CD4-positive, alpha-beta T cell treated with Interleukin-15 for 4 hours (primary cell): ENCODE data around the gene LRRC8E.
"Not testable (repeated sequence)": the region's sequence is repeated elsewhere in the genome, so short reads cannot be mapped to it uniquely, and the experiment has no call there.

Experiments used
- DNase-seq: peaks from one replicate; pipeline ENCODE4 v3.0.0-alpha.2; 2020; ENCODE audit warnings: low spot score

Gene LRRC8E

DNA sequence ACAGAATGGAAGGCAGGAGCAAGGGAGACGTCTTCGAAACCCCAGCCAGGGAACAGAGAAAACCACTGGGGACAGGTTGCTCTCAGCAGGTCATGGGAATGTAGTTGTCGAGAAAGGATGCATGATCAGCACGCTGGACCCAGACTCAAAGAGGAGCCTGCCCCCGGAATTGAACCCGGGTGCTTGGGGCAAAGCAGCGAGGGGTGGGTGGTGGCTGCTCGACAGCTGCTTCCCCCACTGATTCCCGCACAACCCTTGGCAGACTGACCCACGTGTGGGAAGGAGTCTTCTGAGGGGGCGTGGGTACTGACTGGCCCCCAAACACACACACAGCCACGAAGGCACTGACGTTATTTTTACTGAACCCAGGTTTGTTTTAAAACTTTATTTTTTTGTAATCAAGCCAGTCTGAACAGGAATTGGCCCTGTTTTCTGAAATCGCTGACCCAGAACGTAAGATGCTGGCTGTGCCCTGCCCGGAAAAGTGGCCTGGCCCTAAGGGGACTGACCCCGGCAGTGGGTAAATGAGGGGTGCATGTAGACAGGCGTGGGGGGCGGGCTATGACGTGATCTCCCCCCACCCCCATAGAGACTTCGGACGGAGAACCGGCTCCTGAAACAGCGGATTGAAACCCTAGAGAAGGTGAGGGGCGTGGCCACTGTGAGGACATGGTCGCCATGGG is 32.7 kb upstream of the LRRC8E start:
- DNase-seq, result no peak

- DNase-seq, result no peak
Observed at GRCh38 chr19:7856109-7856591, 32.2 kb upstream of the LRRC8E start.

GRCh38 chr19:7856679-7857663 is 31.3 kb upstream of the LRRC8E start:
- DNase-seq, result no peak

DNA sequence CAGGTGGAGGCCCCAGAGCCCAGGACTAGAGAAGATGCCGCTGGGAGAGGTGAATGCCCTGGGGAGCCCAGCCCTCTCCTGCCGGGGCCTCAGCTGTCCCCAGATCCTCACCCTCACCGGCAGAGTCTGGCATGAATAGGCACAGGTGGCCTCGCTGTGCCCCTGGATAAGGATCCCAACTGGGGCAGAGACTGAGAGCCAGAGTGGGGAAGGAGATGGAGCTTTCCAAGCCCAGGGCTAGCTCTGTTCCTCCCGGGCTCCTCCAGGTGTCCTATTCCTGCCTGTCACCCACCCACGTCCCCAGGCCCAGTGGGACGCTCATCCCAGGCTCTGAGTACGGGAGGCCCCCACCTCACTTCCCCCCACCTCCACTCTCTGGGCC is 30.6 kb upstream of the LRRC8E start:
- no peak for DNase-seq

GRCh38 chr19:7858109-7858770 is 30.1 kb upstream of the LRRC8E start:
- DNase-seq, result no peak

DNA sequence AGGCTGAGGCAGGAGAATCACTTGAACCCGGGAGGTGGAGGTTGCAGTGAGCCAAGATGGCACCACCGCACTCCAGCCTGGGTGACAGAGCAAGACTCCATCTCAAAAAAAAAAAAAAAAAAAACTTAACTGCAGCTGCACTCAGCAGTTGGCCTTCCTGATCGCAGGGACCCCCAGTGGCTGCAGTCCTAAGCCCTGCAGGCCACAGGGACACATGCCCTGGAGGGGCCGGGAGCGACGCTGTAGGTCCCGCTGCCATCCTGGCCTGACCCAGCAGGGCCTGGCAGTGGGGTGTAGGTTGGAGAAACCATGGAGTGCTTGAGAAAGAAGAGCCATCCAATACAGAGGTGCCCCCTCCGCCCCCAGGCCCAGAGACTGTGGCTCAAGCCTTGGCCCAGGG is 29.2 kb upstream of the LRRC8E start:
- DNase-seq, result not testable (repeated sequence)

GRCh38 chr19:7859831-7860713 is 28.2 kb upstream of the LRRC8E start:
- no peak for DNase-seq

- no peak for DNase-seq
Observed at GRCh38 chr19:7860714-7861618, 27.3 kb upstream of the LRRC8E start.

- no peak for DNase-seq
Observed at GRCh38 chr19:7861619-7862412, 26.5 kb upstream of the LRRC8E start.

DNA sequence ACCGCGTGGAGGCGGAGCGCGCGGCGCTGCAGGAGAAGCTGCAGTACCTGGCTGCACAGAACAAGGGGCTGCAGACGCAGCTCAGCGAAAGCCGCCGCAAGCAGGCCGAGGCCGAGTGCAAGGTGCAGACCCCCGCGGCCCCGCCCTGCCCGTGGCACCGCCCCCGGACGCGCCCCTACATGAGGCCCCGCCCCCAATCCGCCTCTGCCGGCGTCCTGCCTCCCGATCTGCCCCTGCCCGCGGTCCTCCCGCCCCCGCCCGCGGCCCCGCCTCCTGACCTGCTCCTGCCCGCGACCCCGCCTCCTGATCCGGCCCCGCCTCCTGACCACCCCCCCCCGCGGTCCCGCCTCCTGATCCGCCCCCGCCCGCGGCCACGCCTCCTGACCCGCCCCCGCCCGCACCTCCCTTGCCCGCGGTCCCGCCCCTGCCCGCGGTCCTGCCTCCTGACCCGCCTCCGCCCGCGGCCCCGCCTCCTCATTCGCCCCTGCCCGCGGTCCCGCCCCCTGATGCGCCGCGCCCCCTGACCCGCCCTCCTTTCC is 25.8 kb upstream of the LRRC8E start:
- peak; percentile 56 for DNase-seq

DNA sequence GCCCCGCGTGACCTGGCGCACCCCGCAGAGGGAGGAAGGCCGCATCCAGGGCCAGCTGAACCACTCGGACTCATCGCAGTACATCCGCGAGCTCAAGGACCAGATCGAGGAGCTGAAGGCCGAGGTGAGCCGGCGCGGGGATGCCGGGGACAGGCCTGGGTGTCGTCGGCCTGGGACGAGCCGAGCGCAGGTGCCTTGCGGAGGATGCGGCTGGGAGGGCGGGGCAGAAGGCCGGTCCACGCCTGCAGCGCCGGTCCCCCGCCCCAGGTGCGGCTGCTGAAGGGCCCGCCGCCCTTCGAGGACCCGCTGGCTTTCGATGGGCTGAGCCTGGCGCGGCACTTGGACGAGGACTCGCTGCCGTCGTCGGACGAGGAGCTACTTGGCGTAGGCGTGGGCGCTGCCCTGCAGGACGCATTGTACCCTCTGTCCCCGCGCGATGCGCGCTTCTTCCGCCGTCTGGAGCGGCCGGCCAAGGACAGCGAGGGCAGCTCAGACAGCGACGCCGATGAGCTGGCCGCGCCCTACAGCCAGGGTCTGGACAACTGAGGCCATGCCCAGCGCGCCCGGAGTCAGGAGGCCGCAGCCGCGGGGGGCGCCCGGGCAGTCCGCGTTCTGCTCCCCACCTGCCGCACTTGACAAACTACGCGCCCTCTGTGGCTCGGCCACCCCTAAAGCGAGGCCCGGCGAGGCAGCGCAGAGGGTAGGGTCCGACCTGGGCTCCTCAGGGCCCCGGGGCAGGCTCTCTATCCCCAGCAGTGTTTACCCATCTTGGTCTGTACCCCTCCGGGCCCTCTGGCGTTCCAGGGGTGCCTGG is 24.9 kb upstream of the LRRC8E start:
- DNase-seq, result no peak

DNA sequence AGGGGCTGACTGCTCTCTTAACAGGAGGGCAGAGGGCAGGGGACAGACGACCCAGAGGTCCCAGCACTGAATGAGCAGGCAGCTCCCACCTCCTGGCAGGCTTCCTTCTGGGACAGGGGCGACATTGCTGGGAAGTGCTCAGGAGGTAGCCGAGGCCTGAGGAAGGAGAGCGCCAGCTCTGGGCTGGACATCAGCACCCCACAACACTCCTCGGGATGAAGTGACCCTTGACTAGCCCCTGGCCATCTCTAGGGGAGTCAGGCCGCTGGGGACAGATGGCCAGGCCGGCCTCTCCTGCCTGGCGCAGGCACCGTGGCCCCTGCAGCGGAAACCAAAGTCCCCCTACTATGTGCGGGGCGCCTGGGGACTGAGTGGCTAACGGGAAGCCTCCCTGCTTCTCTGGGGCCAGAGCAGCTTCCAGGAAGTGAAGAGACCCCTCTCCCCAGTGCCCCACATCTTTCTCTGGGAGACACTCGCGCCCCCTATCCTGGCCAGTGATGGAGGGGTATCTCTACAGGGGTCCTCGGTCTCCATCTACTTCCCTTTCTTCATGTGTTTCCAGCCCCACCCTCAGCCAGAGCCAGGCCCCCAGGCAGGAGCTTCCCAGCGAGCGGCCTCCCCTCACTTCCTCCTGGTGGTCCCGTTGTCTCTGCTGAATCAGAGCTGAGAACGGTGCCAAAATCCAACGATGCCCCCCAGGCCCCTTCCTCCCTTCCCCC is 24.2 kb upstream of the LRRC8E start:
- no peak for DNase-seq

DNA sequence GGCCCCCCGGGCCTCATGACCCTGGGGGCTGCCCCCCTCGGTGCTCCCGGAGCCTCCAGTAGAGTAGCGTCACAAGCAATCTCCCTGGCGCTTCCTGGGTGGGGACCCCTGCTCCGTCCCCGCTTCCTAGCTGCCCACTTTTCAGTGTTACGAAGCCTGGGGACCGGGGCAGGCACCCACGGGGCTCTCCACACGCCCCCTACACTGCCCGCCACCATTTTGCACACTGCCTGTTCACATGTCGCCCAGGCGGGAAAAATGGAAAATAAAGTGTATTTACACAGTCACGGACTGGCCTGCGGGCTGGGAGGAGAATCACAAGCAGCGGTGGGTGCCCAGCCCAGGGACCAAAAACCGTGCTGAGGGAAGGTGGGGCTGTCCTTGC is 23.6 kb upstream of the LRRC8E start:
- DNase-seq, result no peak

DNA sequence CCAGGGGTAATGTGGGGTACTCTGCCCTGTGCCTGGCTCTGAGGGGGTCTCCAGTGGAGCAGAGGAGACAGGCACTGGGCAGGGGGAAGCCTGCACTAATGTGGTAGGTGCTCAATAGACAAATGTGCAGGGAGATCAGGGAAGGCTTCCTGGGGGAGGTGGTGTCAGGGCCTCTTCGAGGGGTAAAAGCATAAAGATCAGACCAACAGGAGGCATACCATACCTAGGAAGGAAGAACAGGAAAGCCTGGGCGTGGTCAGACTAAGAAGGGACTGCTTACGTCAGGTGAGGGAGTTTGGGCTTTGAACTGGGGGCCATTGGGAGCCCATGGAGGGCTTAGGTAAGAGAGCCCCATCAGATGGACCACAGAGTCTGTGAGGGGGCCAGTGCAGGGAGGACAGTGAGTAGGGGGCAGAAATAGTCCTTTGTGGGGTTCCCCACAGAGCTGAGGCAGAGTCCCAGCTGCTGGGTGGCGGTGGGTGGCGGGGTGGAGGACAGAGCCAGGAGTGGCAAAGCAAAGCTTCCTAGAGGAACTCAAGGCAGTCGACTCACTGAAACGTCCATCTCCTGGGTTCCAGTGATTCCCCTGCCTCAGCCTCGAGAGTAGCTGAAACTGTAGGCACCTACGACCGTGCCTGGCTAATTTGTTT is 22.9 kb upstream of the LRRC8E start:
- DNase-seq, result no peak

DNA sequence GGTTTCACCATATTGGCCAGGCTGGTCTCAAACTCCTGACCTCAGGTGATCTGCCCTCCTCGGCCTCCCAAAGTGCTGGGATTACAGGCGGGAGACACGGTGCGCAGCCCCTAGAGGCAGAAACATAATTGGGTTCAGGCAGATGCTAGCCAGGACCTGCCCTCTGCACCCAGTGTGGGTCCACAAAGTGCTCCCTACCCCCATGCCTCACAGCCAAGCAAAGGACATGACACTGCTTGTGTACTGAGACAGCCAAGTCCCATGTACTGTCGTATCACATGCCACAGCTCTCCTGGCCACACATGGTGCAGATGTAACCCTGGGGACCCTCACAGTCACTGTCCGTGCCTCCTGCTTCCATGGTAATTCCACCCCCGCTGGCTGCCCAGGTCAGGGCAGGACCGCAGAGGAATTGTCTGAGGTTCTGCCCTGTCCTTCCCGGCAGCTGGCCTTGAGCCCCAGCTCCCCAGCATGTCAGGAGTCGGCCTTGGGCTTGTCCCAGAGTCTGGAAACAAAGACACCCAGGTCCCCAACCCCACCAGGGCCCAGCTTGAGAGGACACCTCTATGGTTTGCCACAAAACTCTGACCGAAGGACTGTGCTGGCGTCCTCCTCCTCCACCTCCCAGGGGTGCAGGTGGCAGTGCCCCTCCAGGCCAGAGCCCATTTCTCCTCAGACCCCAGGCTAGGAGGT is 21.8 kb upstream of the LRRC8E start:
- DNase-seq, result no peak

GRCh38 chr19:7867092-7867844 is 21.0 kb upstream of the LRRC8E start:
- no peak for DNase-seq
